DND-41 (cell line): ENCODE measurements around the gene PTGES.

Experiments
- CTCF ChIP-seq: IDR thresholded peaks from 2 replicates; pipeline ENCODE4 v1.5.1; 2012; ENCODE audit warnings: borderline replicate concordance, low read length, moderate library complexity, mild to moderate bottlenecking; ENCODE audit not compliant: poor library complexity, severe bottlenecking; ENCODE audit errors: extremely low read depth
- EZH2 ChIP-seq: IDR thresholded peaks from 3 replicates; pipeline ENCODE4 v1.6.1; 2012; ENCODE audit warnings: borderline replicate concordance, low read depth, mild to moderate bottlenecking, moderate library complexity, low read length, inconsistent platforms; ENCODE audit not compliant: severe bottlenecking

GRCh38 chr9:129713402-129713679 is 39.5 kb downstream of the PTGES start:
- TF ChIP-seq CTCF (no peak), EZH2 (no peak)
